CD8-positive, alpha-beta memory T cell (primary cell): Measurements from ENCODE around the gene SLC41A1. TPM values are rescaled to one million over a fixed set of nuclear protein-coding genes. Genes with fewer than 3 reads are reported as not detected.
"Not testable (repeated sequence)": the region's sequence is repeated elsewhere in the genome, so short reads cannot be mapped to it uniquely, and the experiment has no call there.

ENCODE experiments used
- CTCF ChIA-PET: fragments of 350-600 bp; sonication (Branson Sonifier 250); formaldehyde crosslinking; loops from one replicate; lab custom pipeline; 2021; ENCODE audit warnings: antibody characterized with exemption; lab: Charles Lee
- POLR2A ChIA-PET: fragments of 350-600 bp; sonication (Branson Sonifier 250); formaldehyde crosslinking; loops from one replicate; lab custom pipeline; 2021; ENCODE audit warnings: antibody characterized with exemption; lab: Charles Lee
- DNase-seq, 5 donors: peaks; one replicate each; pipeline versions ENCODE4 v3.0.0 to v3.0.0-alpha.2; 2020 to 2022; ENCODE audit warnings: mixed read lengths in 1 of 5
- H3K27ac ChIP-seq: one replicate; pipeline ENCODE4 v1.7.0; 2013; ENCODE audit warnings: low read depth, mild to moderate bottlenecking, low read length, moderate library complexity
- H3K27me3 ChIP-seq: 2 replicates; pipeline ENCODE4 v1.7.0; 2013; ENCODE audit warnings: low read length, mild to moderate bottlenecking; ENCODE audit not compliant: insufficient read depth, poor library complexity, severe bottlenecking
- H3K36me3 ChIP-seq: 2 replicates; pipeline ENCODE4 v1.7.0; 2013; ENCODE audit warnings: mild to moderate bottlenecking, low read length, moderate library complexity; ENCODE audit not compliant: insufficient read depth
- H3K4me1 ChIP-seq: 2 replicates; pipeline ENCODE4 v1.7.0; 2013; ENCODE audit warnings: mild to moderate bottlenecking, low read length, moderate library complexity; ENCODE audit not compliant: insufficient read depth
- H3K4me3 ChIP-seq: 2 replicates; pipeline ENCODE4 v1.7.0; 2013; ENCODE audit warnings: mild to moderate bottlenecking, low read length
- H3K9me3 ChIP-seq: 2 replicates; pipeline ENCODE4 v1.7.0; 2013; ENCODE audit warnings: mild to moderate bottlenecking, low read length
- H3K27ac Mint-ChIP-seq, 8 donors: one replicate each; pipeline ENCODE4 v1.8.0; 2020 to 2021; ENCODE audit warnings: mixed read lengths in 8 of 8, mild to moderate bottlenecking in 6 of 8, inconsistent platforms in 3 of 8, moderate library complexity in 3 of 8
- H3K27me3 Mint-ChIP-seq, 2 donors: one replicate each; pipeline ENCODE4 v1.8.0; 2020 to 2021; ENCODE audit warnings: mixed read lengths in 2 of 2, mild to moderate bottlenecking in 1 of 2, moderate library complexity in 1 of 2
- H3K36me3 Mint-ChIP-seq, 3 donors: one replicate each; pipeline ENCODE4 v1.8.0; 2020 to 2021; ENCODE audit warnings: mixed read lengths in 3 of 3, inconsistent platforms in 1 of 3, mild to moderate bottlenecking in 1 of 3
- H3K4me1 Mint-ChIP-seq, 3 donors: one replicate each; pipeline ENCODE4 v1.8.0; 2020 to 2021; ENCODE audit warnings: mixed read lengths in 3 of 3, inconsistent platforms in 1 of 3, mild to moderate bottlenecking in 1 of 3
- H3K4me3 Mint-ChIP-seq, 7 donors: one replicate each; pipeline ENCODE4 v1.8.0; 2020 to 2021; ENCODE audit warnings: mixed read lengths in 7 of 7, mild to moderate bottlenecking in 6 of 7, moderate library complexity in 4 of 7, inconsistent platforms in 2 of 7
- H3K9me3 Mint-ChIP-seq, 5 donors: one replicate each; pipeline ENCODE4 v1.8.0; 2020 to 2022; ENCODE audit warnings: mixed read lengths in 5 of 5, mild to moderate bottlenecking in 3 of 5, moderate library complexity in 2 of 5, inconsistent platforms in 1 of 5
- polyA plus RNA-seq: library from polyadenylated mRNA; unstranded; fragments of 300-500 nt; fragmentation: Illumina TruSeq; gene quantifications from one replicate; pipeline ENCODE4 v1.2.3, GENCODE V29; 2021
- total RNA-seq, 2 experiments: library from RNA; stranded (reverse); gene quantifications; one replicate each; pipeline ENCODE4 v1.2.3, GENCODE V29; 2021

The SLC41A1 gene
- total and polyA plus RNA-seq, 3 experiments from 2014 or later = 16.5 to 27.6 (median 24.1) TPM

DNA sequence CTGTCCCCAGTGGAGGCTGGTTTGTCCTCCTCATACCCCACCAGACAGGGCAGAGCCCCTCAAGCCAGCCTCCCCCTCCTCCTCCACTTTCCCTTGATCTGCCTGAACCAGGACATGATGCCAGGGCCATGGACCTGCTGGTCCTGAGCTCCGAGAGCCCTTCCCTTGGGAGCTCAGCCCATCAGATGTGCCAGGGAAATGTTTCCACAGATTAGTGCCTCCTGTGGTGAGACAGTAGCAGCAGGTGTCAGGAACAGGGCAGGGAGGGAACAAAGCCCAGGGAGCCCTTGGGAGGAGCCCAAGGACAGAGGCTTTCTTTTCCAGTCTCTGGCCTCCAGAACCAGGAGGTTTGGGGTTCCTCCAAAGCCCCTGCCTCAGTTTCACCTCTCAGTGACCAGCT lies 14.6 kb upstream of the SLC41A1 start:
- Histone ChIP-seq H3K9me3 (no peaks in the 10 kb centered on the region), H3K27ac (no peak overlapping the region), H3K36me3 (no peaks in the 10 kb centered on the region), H3K4me3 (no peak overlapping the region), H3K27me3 (no peaks in the 10 kb centered on the region), H3K4me1 (no peaks in the 10 kb centered on the region)
- ChIA-PET CTCF (interaction anchor here (1.1 kb wide), 1 partner anchor 10 kb away, joined by 3 read pairs; no protein-coding TSS in a partner anchor), POLR2A (no interaction called here)
- DNase-seq = no peak
- Mint-ChIP-seq H3K4me3 (no peak overlapping the region), H3K9me3 (no peaks in the 10 kb centered on the region), H3K27ac (no peak overlapping the region), H3K36me3 (peaks cover 1 to 10% (median 8%) of the 10 kb centered on the region in 3 donors), H3K27me3 (peaks cover 0 to 5% of the 10 kb centered on the region in 2 donors), H3K4me1 (peaks cover 12 to 16% (median 13%) of the 10 kb centered on the region in 3 donors)

DNA sequence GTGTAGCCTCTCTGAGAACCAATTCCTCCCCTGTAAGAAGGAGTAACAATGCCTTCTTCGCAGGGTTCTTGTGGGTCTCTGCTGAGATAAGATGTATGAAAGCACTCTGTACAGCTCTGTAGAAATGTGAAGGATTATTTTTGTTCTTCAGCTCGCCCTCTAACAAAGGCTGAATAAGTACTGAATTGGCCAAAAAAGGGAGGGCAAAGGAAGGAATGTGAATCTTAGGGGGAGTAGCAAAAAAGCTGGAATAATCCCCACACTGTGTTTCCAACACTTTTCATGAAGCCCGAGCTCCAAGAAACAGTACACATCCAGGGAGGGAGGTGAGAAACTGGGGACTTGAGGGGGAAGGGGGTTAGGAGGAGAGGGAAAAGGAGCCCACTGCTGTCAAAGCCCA lies 14.0 kb upstream of the SLC41A1 start:
- CTCF ChIA-PET = interaction anchor here (1.1 kb wide), 1 partner anchor 11 kb away, joined by 3 read pairs; no protein-coding TSS in a partner anchor
- Mint-ChIP-seq H3K27ac (no peak overlapping the region), H3K27me3 (peaks cover 0 to 5% of the 10 kb centered on the region in 2 donors), H3K4me1 (peaks cover 12 to 16% (median 13%) of the 10 kb centered on the region in 3 donors), H3K4me3 (no peak overlapping the region), H3K36me3 (peaks cover 1 to 10% (median 8%) of the 10 kb centered on the region in 3 donors), H3K9me3 (no peaks in the 10 kb centered on the region)
- POLR2A ChIA-PET = no interaction called here
- Histone ChIP-seq H3K36me3 (no peaks in the 10 kb centered on the region), H3K27me3 (no peaks in the 10 kb centered on the region), H3K9me3 (no peaks in the 10 kb centered on the region), H3K27ac (no peak overlapping the region), H3K4me1 (no peaks in the 10 kb centered on the region), H3K4me3 (no peak overlapping the region)
- DNase-seq = no peak

DNA sequence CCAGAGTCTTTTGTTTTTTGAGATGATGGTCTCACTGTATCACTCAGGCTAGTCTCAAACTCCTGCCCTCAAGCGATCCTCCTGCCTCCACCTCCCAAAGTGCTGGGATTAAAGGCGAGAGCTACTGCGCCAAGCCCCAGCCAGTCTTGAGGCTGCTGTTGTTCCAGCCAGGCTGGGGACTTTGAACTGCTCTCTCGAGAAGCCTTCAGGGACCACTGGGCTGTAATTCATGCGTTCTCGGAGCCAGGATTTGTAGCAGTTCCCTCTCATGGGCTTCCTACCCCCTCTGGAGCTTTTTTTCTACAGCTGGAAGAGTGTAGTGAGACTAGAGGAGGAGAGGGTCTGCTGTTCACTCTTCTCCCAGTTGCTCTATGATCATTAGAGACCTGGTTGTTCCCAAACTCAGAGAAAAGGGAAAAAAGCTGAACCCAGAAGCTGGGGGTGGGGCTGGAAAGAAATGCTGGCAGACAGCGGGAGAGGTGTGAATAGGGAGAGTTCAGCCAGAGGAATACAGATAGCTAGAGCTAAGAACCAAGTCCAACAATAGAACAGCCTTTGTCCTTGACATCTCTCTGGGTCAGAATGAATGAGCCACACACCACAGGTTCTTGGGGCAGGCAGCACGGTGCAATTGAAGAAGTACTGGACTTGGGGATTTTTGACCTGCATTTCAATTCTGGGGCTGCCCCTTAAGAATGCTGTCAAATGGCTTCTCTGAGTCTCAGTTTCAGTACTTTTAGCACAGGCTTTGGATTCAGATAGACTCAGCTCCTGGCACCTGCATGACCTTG lies 13.2 kb upstream of the SLC41A1 start:
- Histone ChIP-seq H3K36me3 (no peaks in the 10 kb centered on the region), H3K9me3 (no peaks in the 10 kb centered on the region), H3K27ac (no peak overlapping the region), H3K4me3 (no peak overlapping the region), H3K27me3 (no peaks in the 10 kb centered on the region), H3K4me1 (no peaks in the 10 kb centered on the region)
- H3K27ac Mint-ChIP-seq = peak overlapping the region in 2 of 8 donors; percentile 14 to 29
- no peak overlapping the region for H3K4me3 Mint-ChIP-seq
- peaks cover 1 to 10% (median 8%) of the 10 kb centered on the region in 3 donors for H3K36me3 Mint-ChIP-seq
- peaks cover 0 to 5% of the 10 kb centered on the region in 2 donors for H3K27me3 Mint-ChIP-seq
- DNase-seq = no peak
- peaks cover 12 to 16% (median 13%) of the 10 kb centered on the region in 3 donors for H3K4me1 Mint-ChIP-seq
- H3K9me3 Mint-ChIP-seq = no peaks in the 10 kb centered on the region
- CTCF ChIA-PET = no interaction called here
- POLR2A ChIA-PET = no interaction called here

DNA sequence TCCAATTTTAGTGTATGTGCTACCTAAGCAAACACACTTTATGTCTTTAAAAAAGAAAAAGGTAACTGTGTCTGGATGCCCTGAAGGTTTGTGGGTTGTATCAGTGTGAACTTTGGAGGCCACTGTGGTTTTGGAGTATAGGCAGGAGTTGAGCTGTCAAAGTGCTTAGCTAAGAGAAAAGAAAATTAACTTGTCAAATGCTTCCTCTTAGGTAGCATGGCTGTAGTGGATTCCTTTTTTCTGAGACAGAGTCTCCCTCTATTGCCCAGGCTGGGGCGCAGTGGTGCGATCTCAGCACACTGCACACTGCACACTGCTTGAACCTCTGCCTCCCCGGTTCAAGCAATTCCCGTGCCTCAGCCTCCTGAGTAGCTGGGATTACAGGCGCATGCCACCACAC lies 11.2 kb upstream of the SLC41A1 start:
- peak in 1 of 5 donors; percentile 20 for DNase-seq
- Histone ChIP-seq H3K27me3 (no peaks in the 10 kb centered on the region), H3K36me3 (no peaks in the 10 kb centered on the region), H3K4me1 (no peaks in the 10 kb centered on the region), H3K9me3 (no peaks in the 10 kb centered on the region), H3K4me3 (no peak overlapping the region), H3K27ac (no peak overlapping the region)
- peaks cover 0 to 10% (median 6%) of the 10 kb centered on the region in 3 donors for H3K36me3 Mint-ChIP-seq
- no peaks in the 10 kb centered on the region for H3K9me3 Mint-ChIP-seq
- H3K27ac Mint-ChIP-seq = no peak overlapping the region
- peaks cover 0 to 5% of the 10 kb centered on the region in 2 donors for H3K27me3 Mint-ChIP-seq
- peak overlapping the region in 1 of 7 donors; percentile 52 for H3K4me3 Mint-ChIP-seq
- peaks cover 12 to 16% (median 13%) of the 10 kb centered on the region in 3 donors for H3K4me1 Mint-ChIP-seq
- POLR2A ChIA-PET = no interaction called here
- CTCF ChIA-PET = interaction anchor here (1.4 to 1.7 kb wide), 2 partner anchors 10 to 32 kb away, joined by 4 read pairs; no protein-coding TSS in a partner anchor

DNA sequence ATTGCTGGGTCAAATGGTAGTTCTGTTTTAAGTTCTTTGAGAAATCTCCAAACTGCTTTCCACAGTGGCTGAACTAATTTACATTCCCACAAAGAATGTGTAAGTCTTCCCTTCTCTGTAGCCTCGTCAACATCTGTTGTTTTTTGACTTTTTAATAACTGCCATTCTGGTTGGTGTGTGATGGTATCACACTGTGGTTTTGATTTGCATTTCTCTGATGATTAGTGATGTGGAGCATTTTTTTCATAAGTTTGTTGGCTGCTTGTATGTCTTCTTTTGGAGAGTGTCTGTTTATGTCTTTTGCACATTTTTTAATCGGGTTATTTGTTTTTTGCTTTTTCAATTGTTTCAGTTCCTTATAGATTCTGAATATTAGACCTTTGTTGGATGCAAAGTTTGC lies 10.3 kb upstream of the SLC41A1 start:
- H3K9me3 ChIP-seq, H3K27me3 Mint-ChIP-seq, H3K36me3 Mint-ChIP-seq, H3K27me3 ChIP-seq, H3K36me3 ChIP-seq, DNase-seq, H3K27ac ChIP-seq, H3K4me1 ChIP-seq, H3K9me3 Mint-ChIP-seq, H3K4me3 ChIP-seq, POLR2A ChIA-PET, CTCF ChIA-PET: not testable (repeated sequence)
- peaks cover 12 to 16% (median 13%) of the 10 kb centered on the region in 3 donors for H3K4me1 Mint-ChIP-seq
- peak overlapping the region in 3 of 7 donors; percentile 4 to 18 (median 7) for H3K4me3 Mint-ChIP-seq
- peak overlapping the region in 1 of 8 donors; percentile 72 for H3K27ac Mint-ChIP-seq

DNA sequence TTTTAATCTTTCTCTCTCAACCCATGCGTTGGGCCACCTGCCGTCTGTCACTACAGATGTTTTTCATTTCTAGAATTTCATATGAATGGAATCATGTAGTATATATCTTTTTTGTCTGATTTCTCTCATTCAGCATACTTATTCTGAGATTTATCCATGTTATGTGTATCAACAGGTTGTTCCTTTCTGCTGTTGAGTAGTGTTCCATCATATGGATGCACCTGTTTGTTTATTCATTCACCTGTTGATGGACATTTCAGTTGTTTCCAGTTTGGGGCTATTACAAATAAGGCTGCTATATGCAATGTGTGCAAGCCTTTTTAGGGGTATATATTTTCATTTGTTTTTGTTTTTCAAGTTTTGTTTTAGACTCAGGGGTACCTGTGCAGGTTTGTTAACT lies 9.4 kb upstream of the SLC41A1 start:
- Histone ChIP-seq H3K4me1 (no peaks in the 10 kb centered on the region), H3K4me3 (no peak overlapping the region), H3K27me3 (no peaks in the 10 kb centered on the region), H3K36me3 (no peaks in the 10 kb centered on the region), H3K9me3 (no peaks in the 10 kb centered on the region), H3K27ac (no peak overlapping the region)
- no peak for DNase-seq
- Mint-ChIP-seq H3K27ac (no peak overlapping the region), H3K4me1 (peaks cover 12 to 16% (median 13%) of the 10 kb centered on the region in 3 donors), H3K36me3 (peaks cover 0 to 10% (median 1%) of the 10 kb centered on the region in 3 donors), H3K27me3 (peaks cover 0 to 5% of the 10 kb centered on the region in 2 donors), H3K9me3 (no peaks in the 10 kb centered on the region), H3K4me3 (no peak overlapping the region)
- ChIA-PET POLR2A (no interaction called here), CTCF (no interaction called here)

DNA sequence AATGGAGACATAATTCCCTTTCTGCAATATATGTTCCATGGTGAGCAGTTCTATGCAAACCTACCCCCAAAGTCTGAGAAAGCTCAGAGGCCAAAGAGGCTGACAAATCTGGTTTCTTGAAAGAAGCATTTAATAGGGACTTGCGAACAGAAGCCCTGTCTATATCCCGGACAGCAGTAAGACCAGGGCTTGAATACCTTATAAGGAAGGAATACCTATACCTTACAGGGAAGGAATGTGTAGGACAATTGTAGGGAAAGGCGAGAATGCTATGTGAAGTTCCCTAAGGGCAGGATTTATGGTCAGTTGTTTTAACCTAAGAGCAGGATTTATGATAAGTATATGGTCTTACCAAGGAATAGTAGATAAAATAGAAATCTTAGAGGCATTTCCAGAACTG lies 5.0 kb upstream of the SLC41A1 start:
- Mint-ChIP-seq H3K27me3 (no peaks in the 10 kb centered on the region), H3K4me3 (no peak overlapping the region), H3K9me3 (no peaks in the 10 kb centered on the region), H3K27ac (no peak overlapping the region), H3K4me1 (peaks cover 8 to 17% (median 9%) of the 10 kb centered on the region in 3 donors), H3K36me3 (peaks cover 0 to 3% (median 0%) of the 10 kb centered on the region in 3 donors)
- peaks cover 10% of the 10 kb centered on the region for H3K4me1 ChIP-seq
- DNase-seq = no peak
- H3K27ac ChIP-seq = no peak overlapping the region
- peaks cover 3% of the 10 kb centered on the region for H3K27me3 ChIP-seq
- no peaks in the 10 kb centered on the region for H3K9me3 ChIP-seq
- POLR2A ChIA-PET = no interaction called here
- H3K4me3 ChIP-seq = no peak overlapping the region
- no peaks in the 10 kb centered on the region for H3K36me3 ChIP-seq
- CTCF ChIA-PET = no interaction called here

DNA sequence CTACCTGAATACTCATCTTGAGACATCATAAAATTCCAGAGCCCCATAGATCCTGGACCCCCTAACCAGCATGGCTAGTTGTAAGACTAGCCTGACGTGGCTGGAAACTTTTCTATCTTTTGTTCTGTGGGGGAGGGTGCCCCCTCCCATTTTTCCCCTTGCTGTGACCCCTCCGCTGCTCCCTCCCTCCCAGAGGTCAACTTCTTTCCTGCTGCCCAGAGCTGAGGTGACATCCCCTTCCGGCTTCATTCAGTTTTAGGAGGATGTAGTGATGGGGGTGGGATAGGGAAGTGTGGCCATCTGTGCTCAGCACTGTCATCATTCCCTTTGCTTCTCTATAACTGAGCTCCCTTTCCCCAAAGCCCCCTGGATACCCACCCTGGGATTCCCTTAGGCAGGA lies 4.4 kb upstream of the SLC41A1 start:
- H3K36me3 ChIP-seq = no peaks in the 10 kb centered on the region
- Mint-ChIP-seq H3K4me1 (peaks cover 9 to 19% (median 11%) of the 10 kb centered on the region in 3 donors), H3K4me3 (peak overlapping the region in 1 of 7 donors; percentile 7), H3K27me3 (no peaks in the 10 kb centered on the region), H3K27ac (no peak overlapping the region), H3K36me3 (peaks cover 0 to 5% (median 0%) of the 10 kb centered on the region in 3 donors), H3K9me3 (no peaks in the 10 kb centered on the region)
- H3K9me3 ChIP-seq = no peaks in the 10 kb centered on the region
- H3K4me3 ChIP-seq = no peak overlapping the region
- no peak overlapping the region for H3K27ac ChIP-seq
- ChIA-PET CTCF (interaction anchor here (1.0 kb wide), 1 partner anchor 26 kb away, joined by 3 read pairs; no protein-coding TSS in a partner anchor), POLR2A (no interaction called here)
- H3K4me1 ChIP-seq = peaks cover 11% of the 10 kb centered on the region
- DNase-seq = no peak
- H3K27me3 ChIP-seq = peaks cover 3% of the 10 kb centered on the region
